CD14-positive monocyte (primary cell): Measurements from ENCODE around the gene SGSH. TPM values are rescaled to one million over a fixed set of nuclear protein-coding genes. Genes with fewer than 3 reads are reported as not detected.

Experiments
- DNase-seq, 3 donors: peaks; one replicate each; pipeline ENCODE4 v3.0.0-alpha.2; 2011 to 2022
- H2AFZ ChIP-seq: 2 replicates; pipeline ENCODE4 v1.6.0; 2012; ENCODE audit warnings: mild to moderate bottlenecking, low read depth, low read length, inconsistent platforms; ENCODE audit not compliant: insufficient read depth, poor library complexity, severe bottlenecking
- H3K27ac ChIP-seq, 2 donors: 1 replicate in 1 of 2; 2 replicates in 1 of 2; pipeline ENCODE4 v1.5.1; 2012 to 2013; ENCODE audit warnings: low read length in 2 of 2, control low read depth in 1 of 2, inconsistent platforms in 1 of 2, low read depth in 1 of 2, mild to moderate bottlenecking in 1 of 2
- H3K27me3 ChIP-seq, 2 donors: one replicate each; pipeline versions ENCODE4 v1.6.0 to v1.6.1; 2011 to 2013; ENCODE audit warnings: low read length in 2 of 2; ENCODE audit not compliant: control insufficient read depth in 2 of 2, insufficient read depth in 2 of 2
- H3K36me3 ChIP-seq, 2 donors: replicated peaks in 1 of 2; 1 replicate in 1 of 2; 2 replicates in 1 of 2; pipeline versions ENCODE4 v1.5.1 to v1.6.1; 2012 to 2013; ENCODE audit warnings: low read length in 2 of 2, control low read depth in 1 of 2, inconsistent platforms in 1 of 2, mild to moderate bottlenecking in 1 of 2; ENCODE audit not compliant: insufficient read depth in 2 of 2, control insufficient read depth in 1 of 2
- H3K4me1 ChIP-seq, 2 donors: 1 replicate in 1 of 2; 2 replicates in 1 of 2; pipeline versions ENCODE4 v1.5.1 to v1.6.1; 2012 to 2013; ENCODE audit warnings: low read length in 2 of 2, control low read depth in 1 of 2, inconsistent platforms in 1 of 2, mild to moderate bottlenecking in 1 of 2, moderate library complexity in 1 of 2; ENCODE audit not compliant: insufficient read depth in 2 of 2, control insufficient read depth in 1 of 2
- H3K4me2 ChIP-seq: replicated peaks from 2 replicates; pipeline ENCODE3; 2012; ENCODE audit warnings: low read length, moderate library complexity, mild to moderate bottlenecking; ENCODE audit not compliant: poor library complexity, severe bottlenecking; ENCODE audit errors: extremely low read depth
- H3K4me3 ChIP-seq, 3 experiments: fragments of 200-600 bp in 1 of 3; sonication (generic) in 1 of 3; replicated peaks in 1 of 3; 1 replicate in 2 of 3; 2 replicates in 1 of 3; pipeline ENCODE4 v1.5.1; 2011 to 2013; ENCODE audit warnings: low read length in 3 of 3, mild to moderate bottlenecking in 3 of 3, control low read depth in 2 of 3, low read depth in 2 of 3, inconsistent platforms in 1 of 3, moderate library complexity in 1 of 3
- H3K79me2 ChIP-seq: 2 replicates; pipeline ENCODE4 v1.6.0; 2012; ENCODE audit warnings: mild to moderate bottlenecking, control low read depth, inconsistent platforms, low read length, moderate library complexity; ENCODE audit not compliant: insufficient read depth
- H3K9ac ChIP-seq: 2 replicates; pipeline ENCODE4 v1.6.0; 2017; ENCODE audit warnings: low read length, mild to moderate bottlenecking; ENCODE audit not compliant: insufficient read depth, poor library complexity, severe bottlenecking
- H3K9me3 ChIP-seq, 2 donors: replicated peaks in 1 of 2; 1 replicate in 1 of 2; 2 replicates in 1 of 2; pipeline versions ENCODE4 v1.5.1 to v1.6.1; 2012 to 2013; ENCODE audit warnings: low read length in 2 of 2, control low read depth in 1 of 2; ENCODE audit not compliant: control insufficient read depth in 1 of 2, insufficient read depth in 1 of 2
- H4K20me1 ChIP-seq: 2 replicates; pipeline ENCODE4 v1.6.0; 2012; ENCODE audit warnings: mild to moderate bottlenecking, low read length, control low read depth, moderate library complexity; ENCODE audit not compliant: insufficient read depth
- H3K27ac Mint-ChIP-seq, 7 donors: one replicate each; pipeline ENCODE4 v1.8.0; 2020; ENCODE audit warnings: mild to moderate bottlenecking in 7 of 7, mixed read lengths in 7 of 7, moderate library complexity in 6 of 7, inconsistent platforms in 2 of 7
- H3K27me3 Mint-ChIP-seq, 3 donors: one replicate each; pipeline ENCODE4 v1.8.0; 2021 to 2022; ENCODE audit warnings: low read depth in 3 of 3, mild to moderate bottlenecking in 3 of 3, mixed read lengths in 3 of 3, moderate library complexity in 3 of 3, inconsistent platforms in 1 of 3
- H3K36me3 Mint-ChIP-seq, 2 donors: one replicate each; pipeline ENCODE4 v1.8.0; 2020; ENCODE audit warnings: mixed read lengths in 2 of 2, inconsistent platforms in 1 of 2, mild to moderate bottlenecking in 1 of 2
- H3K4me1 Mint-ChIP-seq: one replicate; pipeline ENCODE4 v1.8.0; 2020; ENCODE audit warnings: mild to moderate bottlenecking, mixed read lengths
- H3K4me3 Mint-ChIP-seq, 2 donors: one replicate each; pipeline ENCODE4 v1.8.0; 2020; ENCODE audit warnings: mild to moderate bottlenecking in 2 of 2, mixed read lengths in 2 of 2, moderate library complexity in 1 of 2
- H3K9me3 Mint-ChIP-seq, 7 donors: one replicate each; pipeline ENCODE4 v1.8.0; 2020 to 2022; ENCODE audit warnings: mixed read lengths in 7 of 7, mild to moderate bottlenecking in 6 of 7, moderate library complexity in 6 of 7, inconsistent platforms in 2 of 7
- CTCF ChIP-seq: fragments of 200-600 bp; IDR thresholded peaks from one replicate; pipeline ENCODE4 v1.8.0; 2022; ENCODE audit warnings: antibody characterized with exemption, mild to moderate bottlenecking
- WGBS: methylation state at CpG from one replicate; pipeline ENCODE4 v1.1.5; 2013; ENCODE audit warnings: missing lambda C conversion rate; ENCODE audit not compliant: insufficient coverage; 5-methylcytosine and 5-hydroxymethylcytosine counted together
- intact Hi-C, 2 donors: fragments of 100-400 bp; cut with micrococcal nuclease; formaldehyde crosslinking; loops; one replicate each; pipeline versions ENCODE4 v1.15.0 to v1.15.1; 2023
- polyA plus RNA-seq, 3 donors: library from polyadenylated mRNA; depleted of rRNA in 1 of 3; unstranded in 2 of 3; stranded (reverse) in 1 of 3; fragments of 300-500 nt in 2 of 3; fragments of >200 nt in 1 of 3; fragmentation: Illumina TruSeq in 2 of 3; gene quantifications; 1 replicate in 2 of 3; 2 replicates in 1 of 3; pipeline ENCODE4 v1.2.3, GENCODE V29; 2012 to 2021

Gene SGSH
- polyA plus RNA-seq, 3 donors, result 21.1 to 193 (median 31.3) TPM

- Histone ChIP-seq H3K36me3 (no peaks in the 10 kb centered on the region), H3K27ac (no peak overlapping the region), H3K4me1 (no peaks in the 10 kb centered on the region), H3K4me3 (no peak overlapping the region), H2AFZ (no peak overlapping the region), H3K4me2 (no peak overlapping the region), H3K79me2 (no peaks in the 10 kb centered on the region), H4K20me1 (no peaks in the 10 kb centered on the region), H3K9ac (no peak overlapping the region), H3K27me3 (no peaks in the 10 kb centered on the region), H3K9me3 (no peaks in the 10 kb centered on the region)
- peaks cover 5 to 16% (median 9%) of the 10 kb centered on the region in 3 donors for H3K27me3 Mint-ChIP-seq
- no peak for TF ChIP-seq CTCF
- DNase-seq, result no peak
- H3K4me1 Mint-ChIP-seq, result no peaks in the 10 kb centered on the region
- no peaks in the 10 kb centered on the region for H3K36me3 Mint-ChIP-seq
- H3K9me3 Mint-ChIP-seq, result peaks cover 0 to 3% (median 0%) of the 10 kb centered on the region in 7 donors
- H3K4me3 Mint-ChIP-seq, result no peak overlapping the region
- H3K27ac Mint-ChIP-seq, result no peak overlapping the region
- intact Hi-C loops, result no loop called here
- 96% methylated on average over 12 of the region's 14 CpGs for WGBS
Observed at GRCh38 chr17:80180192-80180591, 39.9 kb downstream of the SGSH start.

DNA sequence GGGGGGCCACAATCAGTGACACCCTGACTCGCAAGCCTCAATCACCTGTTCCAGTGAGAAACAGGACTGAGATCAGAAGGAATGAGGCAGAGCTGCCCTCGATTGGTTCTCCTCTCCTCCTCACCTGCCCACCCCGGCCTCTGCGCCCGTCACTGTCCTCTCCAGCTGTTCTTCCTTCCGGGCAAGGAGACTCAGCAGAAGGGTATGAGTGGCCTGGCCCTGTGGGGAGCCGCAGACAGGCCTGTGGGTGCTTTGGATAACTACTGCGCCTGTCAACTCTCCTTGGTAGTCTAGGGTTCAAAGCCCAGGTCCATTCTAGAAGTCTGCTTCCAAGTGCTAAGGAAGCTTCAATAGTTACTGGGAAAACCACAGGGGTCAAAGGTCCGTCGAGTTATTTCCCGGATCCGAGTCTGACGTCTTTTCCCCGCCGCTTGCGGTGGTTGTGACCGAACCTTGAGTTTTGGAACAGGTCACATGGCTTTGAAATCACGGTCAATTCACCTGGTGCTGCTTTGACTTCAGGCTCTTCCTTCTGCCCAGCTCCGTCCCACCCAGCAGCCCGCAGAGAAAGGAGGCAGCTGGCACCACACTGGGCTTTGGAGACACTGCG lies 42.0 kb downstream of the SGSH start:
- Mint-ChIP-seq H3K27ac (no peak overlapping the region), H3K9me3 (peaks cover 0 to 3% (median 0%) of the 10 kb centered on the region in 7 donors), H3K4me1 (no peaks in the 10 kb centered on the region), H3K27me3 (peaks cover 5 to 21% (median 10%) of the 10 kb centered on the region in 3 donors), H3K4me3 (no peak overlapping the region), H3K36me3 (no peaks in the 10 kb centered on the region)
- Histone ChIP-seq H3K27me3 (no peaks in the 10 kb centered on the region), H3K9ac (no peak overlapping the region), H3K4me3 (no peak overlapping the region), H3K9me3 (no peaks in the 10 kb centered on the region), H3K4me1 (no peaks in the 10 kb centered on the region), H3K27ac (no peak overlapping the region), H2AFZ (no peak overlapping the region), H4K20me1 (no peaks in the 10 kb centered on the region), H3K36me3 (no peaks in the 10 kb centered on the region), H3K79me2 (no peaks in the 10 kb centered on the region), H3K4me2 (no peak overlapping the region)
- no peak for TF ChIP-seq CTCF
- intact Hi-C loops, result no loop called here
- DNase-seq, result no peak
- WGBS, result 90% methylated on average over 18 of the region's 21 CpGs
